Stimulated activated CD4-positive, alpha-beta T cell treated with anti-CD3 and anti-CD28 coated beads, TNF-alpha, amount 100 ng/mL, for 24 hours (primary cell): Measurements from ENCODE around the gene HEG1.

Source experiments
- DNase-seq, 3 experiments: peaks; one replicate each; pipeline ENCODE4 v3.0.0-alpha.2; 2020; ENCODE audit warnings: low read depth in 3 of 3

HEG1 gene

DNA sequence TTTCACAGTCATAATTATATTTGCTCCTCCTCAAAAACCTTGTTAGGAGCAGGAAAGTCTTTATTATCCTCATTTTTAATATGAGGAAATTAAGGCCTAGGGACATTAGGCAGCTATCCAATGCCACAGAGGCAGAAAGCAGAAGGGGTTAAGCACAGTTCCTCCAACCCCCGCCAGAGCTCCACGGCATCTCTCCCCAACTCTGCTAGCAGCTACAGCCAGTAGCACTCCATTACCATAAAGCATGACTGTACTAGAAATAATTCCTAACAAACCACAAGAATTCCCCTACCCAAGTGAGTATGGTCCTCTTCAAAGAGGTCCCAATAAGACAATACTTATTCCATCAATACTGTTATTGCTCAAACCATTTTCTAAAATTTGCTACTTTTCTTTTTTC lies 9.8 kb downstream of the HEG1 start:
- no peak for DNase-seq

GRCh38 chr3:125045194-125045593 lies 10.6 kb downstream of the HEG1 start:
- no peak for DNase-seq

- DNase-seq: no peak
Measured at GRCh38 chr3:125043599-125044151, 12.1 kb downstream of the HEG1 start.

DNA sequence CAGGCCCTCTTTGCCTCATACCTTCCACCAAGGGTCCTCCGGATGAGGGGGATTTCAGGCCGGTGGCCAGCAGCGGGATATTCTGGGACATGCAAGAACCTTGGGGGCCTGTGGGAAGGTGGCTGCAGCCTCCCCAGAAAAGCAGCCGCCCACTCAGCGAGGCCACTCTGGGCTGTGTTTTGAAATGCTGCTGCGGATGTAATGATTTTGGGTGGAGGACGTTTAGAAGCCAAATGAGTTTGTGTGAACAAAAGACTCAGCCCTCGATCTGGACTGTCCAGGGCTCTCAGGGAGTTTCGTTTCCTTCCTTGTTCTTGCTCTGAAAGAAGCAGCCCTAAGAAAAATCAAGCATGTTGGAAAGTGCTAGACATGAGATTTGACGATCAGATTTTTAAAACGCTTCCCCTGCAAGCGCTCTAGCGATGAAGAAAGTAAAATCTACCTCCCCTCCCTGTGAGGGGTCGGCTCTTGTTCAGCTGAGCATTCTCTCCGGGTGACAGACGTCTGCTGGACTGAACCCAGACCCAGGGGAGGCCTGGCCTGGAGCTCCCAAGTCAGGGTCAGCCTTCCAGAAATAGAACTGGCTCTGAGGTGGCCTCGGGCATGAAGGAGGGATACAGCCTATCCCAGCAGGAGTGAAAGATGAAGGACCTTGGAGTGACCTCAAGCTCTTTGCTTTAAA lies 12.9 kb downstream of the HEG1 start:
- no peak for DNase-seq

DNA sequence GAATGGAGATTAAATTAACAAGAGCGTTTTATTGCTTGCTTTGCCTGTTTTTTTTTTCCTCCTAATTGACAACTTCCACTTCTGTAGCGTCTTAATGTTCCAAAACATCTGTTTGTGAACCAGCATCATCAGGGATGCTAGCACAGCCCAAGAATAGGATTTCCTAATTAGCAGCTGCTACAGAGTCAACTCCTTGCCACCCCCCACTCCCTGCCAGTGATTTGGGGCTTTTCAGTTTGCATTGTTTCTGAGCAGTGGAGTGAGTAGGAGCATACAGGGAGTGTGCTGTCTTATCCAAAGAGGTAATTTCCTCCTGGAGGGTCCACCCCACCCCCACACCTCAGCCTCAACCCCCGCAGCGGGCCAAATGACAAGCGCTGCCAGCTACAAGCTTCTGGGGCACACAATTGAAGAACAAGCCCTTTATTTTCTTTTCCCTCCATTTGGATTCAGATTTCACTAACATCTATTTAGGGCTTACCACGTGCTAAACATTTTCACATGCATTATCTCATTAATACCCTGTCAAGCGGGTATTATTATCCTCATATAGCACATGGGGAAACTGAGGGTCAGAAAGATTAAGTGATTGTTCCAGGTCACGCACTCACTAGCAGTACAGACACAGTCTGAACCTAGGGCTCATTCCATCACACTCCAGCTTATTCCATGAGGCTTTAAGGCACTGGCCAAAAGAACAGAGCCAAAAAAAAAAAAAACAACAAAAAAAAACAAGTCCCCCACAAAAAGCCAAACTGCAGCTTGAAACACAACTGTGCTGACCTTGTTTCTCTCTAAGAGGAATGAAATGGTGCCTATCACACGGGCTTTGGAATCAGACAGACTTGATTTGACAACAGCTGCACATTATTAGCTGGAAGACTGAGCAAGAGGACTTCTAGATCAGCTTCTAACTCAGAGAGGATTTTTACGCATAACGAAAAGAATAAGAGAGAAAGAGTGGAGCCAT lies 16.4 kb downstream of the HEG1 start:
- no peak for DNase-seq

DNA sequence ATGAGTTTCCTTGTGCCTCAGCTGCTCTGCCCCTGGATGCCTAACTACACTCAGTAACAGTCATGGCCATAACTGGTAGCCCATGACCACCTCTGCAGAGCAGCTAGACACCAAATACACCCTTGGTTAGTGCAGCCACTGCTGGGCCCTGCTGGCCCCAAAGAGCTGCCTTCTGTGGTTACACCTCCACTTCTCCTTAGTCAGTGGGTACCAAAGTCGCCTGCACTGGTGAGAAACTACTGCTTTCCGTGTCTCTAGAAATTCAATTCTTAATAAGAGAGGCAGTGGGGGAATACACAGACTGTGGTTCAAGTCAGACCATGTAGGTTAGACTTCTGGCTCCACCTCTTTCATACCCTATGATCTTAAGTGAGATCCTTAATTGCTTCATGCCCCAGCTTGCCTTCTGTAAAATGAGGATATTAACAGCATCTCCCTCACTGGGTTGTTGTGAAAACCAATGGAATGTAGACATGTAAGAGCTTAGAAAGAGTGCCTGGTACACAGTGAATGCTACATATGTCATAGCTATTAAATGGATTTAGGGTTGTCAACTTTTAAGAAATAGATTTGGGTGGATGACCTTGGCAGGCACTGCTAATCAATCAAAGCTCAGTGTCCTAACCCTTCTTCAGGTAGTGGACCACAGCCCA lies 18.2 kb downstream of the HEG1 start:
- no peak for DNase-seq

DNA sequence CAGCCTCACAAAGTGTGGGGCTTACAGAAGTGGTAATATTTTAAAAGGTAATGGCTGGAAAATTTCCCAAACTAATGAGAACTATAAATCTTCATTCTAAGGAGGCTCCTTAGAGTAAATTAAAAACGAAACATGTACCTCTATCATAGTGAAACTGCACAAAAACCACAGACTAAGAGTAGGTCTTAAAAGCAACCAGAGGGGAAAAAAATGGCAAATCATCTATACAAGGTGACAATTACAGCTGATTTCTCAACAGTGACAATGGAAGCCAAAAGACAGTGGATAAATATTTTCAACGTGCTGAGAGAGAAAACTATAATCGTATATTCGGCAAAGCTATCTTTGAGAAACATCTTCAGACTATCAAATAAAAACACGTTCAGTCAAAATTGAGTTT lies 20.6 kb downstream of the HEG1 start:
- DNase-seq: no peak

DNA sequence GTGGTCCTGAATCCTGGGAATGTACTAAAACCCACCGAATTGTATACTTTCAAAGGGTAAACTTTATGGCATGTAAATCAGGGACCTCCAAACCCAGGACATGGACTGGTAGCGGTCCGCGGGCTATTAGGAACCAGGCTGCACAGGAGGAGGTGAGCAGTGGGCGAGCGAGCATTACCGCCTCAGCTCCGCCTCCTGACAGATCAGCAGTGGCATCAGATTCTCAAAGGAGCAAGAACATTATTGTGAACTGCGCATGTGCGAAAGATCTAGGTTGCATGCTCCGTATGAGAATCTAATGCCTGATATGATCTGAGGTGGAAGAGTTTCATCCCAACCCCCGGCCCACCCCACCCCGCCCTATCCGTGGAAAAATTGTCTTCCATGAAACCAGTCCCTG lies 22.2 kb downstream of the HEG1 start:
- DNase-seq: no peak

GRCh38 chr3:125033135-125033534 lies 22.7 kb downstream of the HEG1 start:
- DNase-seq: no peak

DNA sequence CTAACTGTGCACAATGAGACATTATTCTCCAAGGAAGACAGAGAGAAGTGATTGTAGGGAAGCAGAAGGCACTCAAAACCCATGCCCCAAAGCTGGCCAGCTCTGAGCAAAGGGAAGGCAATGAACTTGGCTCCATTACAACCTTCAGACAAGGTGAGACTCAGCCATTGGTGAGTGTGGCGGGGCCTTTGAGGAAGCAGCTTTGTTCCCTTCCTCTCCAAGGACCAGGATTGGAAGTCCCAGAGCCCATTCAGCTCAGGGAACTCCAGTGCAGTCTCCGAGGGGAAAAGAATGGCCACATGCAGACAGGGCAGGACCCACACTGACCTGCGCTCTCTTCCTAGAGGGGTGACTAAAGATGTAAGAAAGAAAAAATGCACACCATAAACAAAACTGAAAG lies 23.1 kb downstream of the HEG1 start:
- no peak for DNase-seq

GRCh38 chr3:125032100-125032643 lies 23.6 kb downstream of the HEG1 start:
- no peak for DNase-seq

DNA sequence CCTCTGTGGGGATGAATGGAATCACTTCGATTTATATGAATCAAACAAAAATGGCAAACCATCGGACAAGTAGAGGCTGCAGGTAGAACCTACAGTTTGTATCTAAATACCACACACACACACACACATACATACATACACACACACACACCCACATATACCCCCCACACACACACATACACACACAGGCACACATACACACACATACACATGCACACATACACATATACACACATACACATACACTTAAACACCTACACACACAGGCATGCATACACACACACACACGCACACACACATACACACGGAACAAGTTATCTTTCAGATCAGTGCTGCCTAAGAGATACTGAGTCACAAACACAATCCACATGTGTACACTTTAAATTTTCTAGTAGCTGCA lies 24.3 kb downstream of the HEG1 start:
- DNase-seq: no peak

DNA sequence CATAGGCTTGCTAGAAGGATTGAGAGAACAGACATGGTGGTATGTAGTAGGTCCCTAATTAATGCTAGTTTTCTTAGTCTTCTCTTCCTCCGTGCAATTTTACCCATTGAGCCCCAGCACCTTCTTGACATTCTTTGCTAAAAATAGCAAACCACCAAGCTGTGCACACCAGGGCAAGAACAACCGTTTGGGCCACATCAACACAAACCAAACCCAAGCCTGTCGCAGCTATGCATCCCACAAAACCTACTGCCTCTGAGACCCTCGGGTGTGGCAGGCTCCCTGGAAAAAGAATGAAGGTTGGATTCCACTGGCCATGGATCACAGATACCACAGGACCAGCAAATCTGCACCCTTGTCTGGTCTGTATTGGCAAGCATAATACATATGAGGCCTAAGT lies 27.1 kb downstream of the HEG1 start:
- no peak for DNase-seq

DNA sequence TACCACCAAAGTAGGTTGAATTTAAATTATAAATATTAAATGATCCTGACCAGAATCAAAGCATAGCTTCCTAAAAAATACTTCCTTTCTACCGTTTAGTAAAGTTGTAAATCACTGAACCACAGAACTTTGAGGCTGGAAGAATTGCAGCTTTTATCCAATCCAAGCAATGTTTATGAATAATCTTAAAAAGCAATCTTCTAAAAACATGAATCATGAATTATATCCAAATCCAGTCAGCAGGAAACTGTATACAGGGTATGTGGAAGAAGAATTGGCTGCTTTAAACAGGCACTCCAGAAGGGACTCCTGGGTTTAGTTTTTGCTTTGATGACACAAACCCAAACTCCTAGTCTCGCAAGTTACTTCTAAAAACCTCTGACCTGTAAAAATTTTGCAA lies 30.2 kb downstream of the HEG1 start:
- DNase-seq: no peak

DNA sequence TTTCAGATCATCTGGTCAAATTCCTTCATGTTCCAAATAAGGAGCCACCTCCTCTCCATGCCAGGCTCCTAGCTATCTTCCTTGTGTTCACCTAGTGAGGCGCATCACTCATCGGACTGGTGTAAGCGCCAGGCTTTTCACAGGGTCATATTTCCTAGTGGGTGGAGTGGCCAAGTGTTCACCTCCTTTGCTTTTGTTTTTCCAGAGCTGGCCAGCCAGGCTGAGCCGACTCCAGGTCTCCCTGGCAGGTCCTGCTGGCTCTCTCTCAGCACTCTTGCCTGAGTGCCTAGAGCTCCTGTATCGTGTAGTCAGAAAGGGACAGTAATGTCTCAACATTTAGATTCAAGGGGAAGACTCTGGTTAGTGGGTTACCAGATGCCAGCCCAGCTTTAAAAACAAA lies 31.0 kb downstream of the HEG1 start:
- DNase-seq: no peak

DNA sequence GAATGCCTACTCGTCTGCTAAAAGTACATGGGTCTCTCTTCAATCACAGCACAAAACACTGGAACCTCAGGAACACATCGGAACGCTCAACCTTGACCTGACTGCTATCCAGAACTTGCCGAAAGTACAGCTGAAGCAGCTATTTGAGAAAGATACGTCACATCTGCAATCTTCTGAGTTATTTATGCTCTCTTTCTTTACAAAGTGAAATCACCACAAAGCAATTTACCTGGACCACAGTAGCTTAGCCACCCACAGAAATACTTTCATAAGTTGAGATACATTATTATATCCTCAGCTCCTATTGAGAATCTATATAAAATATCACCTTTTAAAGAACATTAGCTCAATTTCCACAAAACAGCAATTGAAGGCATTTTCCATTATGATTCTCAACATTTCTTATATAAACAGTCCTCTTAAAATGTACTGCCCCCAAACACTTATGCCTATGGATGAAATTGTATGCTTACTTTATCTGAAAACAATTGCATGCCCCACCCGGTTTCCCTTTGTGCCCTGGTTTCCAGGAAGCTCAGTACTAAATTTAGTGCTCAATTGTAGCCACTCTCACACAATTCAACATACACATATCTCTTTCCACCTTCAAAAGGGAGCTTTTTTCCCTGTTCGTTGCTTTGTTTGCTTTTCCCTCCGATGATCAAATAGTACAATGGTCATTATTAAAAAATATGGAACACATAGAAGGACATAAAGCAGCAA lies 31.8 kb downstream of the HEG1 start:
- no peak for DNase-seq

DNA sequence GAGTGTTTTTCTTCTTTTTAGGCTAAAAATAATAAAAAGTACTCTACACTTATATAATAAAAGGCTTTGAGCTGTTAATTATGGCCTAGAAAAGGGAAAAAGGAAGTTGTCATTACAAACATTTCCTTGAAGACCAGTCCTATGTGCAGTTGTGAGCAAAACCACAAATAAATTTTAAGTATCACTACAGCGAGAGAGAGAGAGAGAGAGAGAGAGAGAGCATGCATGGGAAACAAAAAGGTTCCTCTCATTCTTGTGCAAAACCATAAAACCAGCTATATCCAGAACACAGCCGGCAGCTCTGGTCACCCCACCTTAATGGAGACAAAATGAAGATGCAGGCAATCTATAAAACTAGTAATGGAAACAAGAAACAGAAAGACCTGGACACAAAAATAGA lies 33.6 kb downstream of the HEG1 start:
- no peak for DNase-seq

DNA sequence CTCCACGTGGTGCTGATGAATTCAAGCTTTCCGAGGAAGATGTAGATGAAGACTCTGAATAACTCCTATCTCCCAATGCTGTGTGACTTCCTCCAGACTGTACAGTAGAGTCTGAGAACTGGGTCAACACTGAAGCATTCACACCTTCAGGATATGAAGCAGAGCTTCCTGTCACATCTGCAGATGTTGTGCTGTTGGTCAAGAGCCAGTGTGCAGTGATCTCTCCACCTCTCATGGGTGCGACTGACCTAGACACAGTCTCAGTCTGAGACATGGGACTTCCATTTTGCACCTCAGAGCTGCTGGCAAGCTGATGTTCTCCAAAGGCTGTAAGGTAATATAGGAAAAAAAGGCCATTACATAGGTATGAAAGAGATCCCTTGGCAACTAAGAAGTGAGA lies 36.5 kb downstream of the HEG1 start:
- no peak for DNase-seq

DNA sequence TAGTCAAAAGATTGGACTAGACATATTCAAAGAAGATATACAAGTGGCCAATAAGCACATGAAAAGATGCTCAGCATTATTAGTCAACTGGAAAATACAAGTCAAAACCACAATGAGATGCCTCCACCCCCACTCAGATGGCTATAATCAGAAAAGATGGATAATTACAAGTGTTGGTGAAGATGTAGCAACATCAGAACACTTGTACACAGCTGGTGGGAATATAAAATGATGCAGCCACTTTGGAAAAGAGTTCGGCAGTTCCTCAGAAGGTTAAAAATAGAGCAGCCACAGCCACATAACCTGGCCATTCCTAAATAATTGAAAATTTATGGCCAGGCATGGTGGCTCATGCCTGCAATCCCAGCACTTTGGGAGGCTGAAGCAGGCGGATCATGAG lies 38.4 kb downstream of the HEG1 start:
- no peak for DNase-seq

GRCh38 chr3:125014570-125015179 lies 41.1 kb downstream of the HEG1 start:
- DNase-seq: no peak

- DNase-seq: no peak
Measured at GRCh38 chr3:125013095-125013494, 42.7 kb downstream of the HEG1 start.
